K562 (cell line): ENCODE results near the gene NDUFB7. TPM values are rescaled to one million over a fixed set of nuclear protein-coding genes. Genes with fewer than 3 reads are reported as not detected.

Experiments used
- CBFB ChIP-seq: sonication (generic); formaldehyde crosslinking; IDR thresholded peaks from 2 replicates; pipeline ENCODE4 v1.4.0; 2020; ENCODE audit warnings: mild to moderate bottlenecking, missing genetic modification reagents
- ELF4 ChIP-seq: fragments of 450-650 bp; formaldehyde crosslinking; IDR thresholded peaks from 2 replicates; pipeline ENCODE4 v1.4.0; 2022; ENCODE audit warnings: missing genetic modification characterization
- NCOR1 ChIP-seq: fragments of 450-650 bp; IDR thresholded peaks from 2 replicates; pipeline ENCODE4 v1.6.1; 2016; ENCODE audit warnings: mild to moderate bottlenecking, moderate library complexity
- NFXL1 ChIP-seq: fragments of 450-650 bp; formaldehyde crosslinking; IDR thresholded peaks from 2 replicates; pipeline ENCODE4 v1.4.0; 2021; ENCODE audit warnings: mild to moderate bottlenecking
- NONO ChIP-seq, 2 experiments: fragments of 200-400 bp in 1 of 2; fragments of 450-650 bp in 1 of 2; formaldehyde crosslinking in 1 of 2; IDR thresholded peaks; 2 replicates each; pipeline ENCODE4 v1.6.1; 2017; ENCODE audit warnings: low read depth in 2 of 2, mild to moderate bottlenecking in 2 of 2, moderate library complexity in 2 of 2, low read length in 1 of 2
- PKNOX1 ChIP-seq: fragments of 450-650 bp; IDR thresholded peaks from 2 replicates; pipeline ENCODE4 v1.6.1; 2016
- SAFB ChIP-seq: fragments of 200-400 bp; formaldehyde crosslinking; IDR thresholded peaks from 2 replicates; pipeline ENCODE4 v1.6.1; 2017; ENCODE audit warnings: low read depth, low read length, borderline replicate concordance
- ZBTB11 ChIP-seq, 3 experiments: fragments of 200-800 bp in 1 of 3; fragments of 250-450 bp in 1 of 3; fragments of 450-650 bp in 1 of 3; sonication (Bioruptor Pico) in 1 of 3; sonication (Bioruptor generic) in 1 of 3; formaldehyde crosslinking in 1 of 3; IDR thresholded peaks; 2 replicates each; pipeline versions ENCODE4 v1.6.1 to v1.8.0; 2016 to 2022; ENCODE audit warnings: mild to moderate bottlenecking in 2 of 3, missing genetic modification characterization in 2 of 3, missing compliant biosample characterization in 1 of 3, moderate library complexity in 1 of 3
- ZNF583 ChIP-seq: fragments of 250-450 bp; sonication (Bioruptor Pico); IDR thresholded peaks from 2 replicates; pipeline ENCODE4 v1.4.0; 2020
- polyA plus RNA-seq, 8 experiments: library from polyadenylated mRNA; depleted of rRNA in 4 of 8; stranded (reverse) in 5 of 8; unstranded in 3 of 8; fragments of >200 nt; fragmentation: Nextera tagmentation in 2 of 8; fragmentation: Illumina TruSeq in 1 of 8; extraction: Ambion mirVana in 2 of 8; extraction: Trizol in 1 of 8; gene quantifications; 2 replicates each; pipeline versions ENCODE4 v1.2.1 to v1.2.3, GENCODE V29; 2011 to 2014; ENCODE audit warnings: inconsistent platforms in 1 of 8, missing spikeins in 1 of 8
- total RNA-seq, 7 experiments: library from RNA; depleted of rRNA in 6 of 7; stranded (reverse); fragments of >200 nt in 6 of 7; fragmentation: Illumina TruSeq in 2 of 7; extraction: Trizol in 2 of 7; gene quantifications; 2 replicates each; pipeline versions ENCODE4 v1.2.1 to v1.2.3, GENCODE V29; 2011 to 2021; ENCODE audit warnings: low replicate concordance in 1 of 7
- TF ChIP-seq, protein P1 (sequence below), 2 experiments: fragments of 450-650 bp; conservative IDR thresholded peaks; 2 replicates each; pipeline ENCODE4 v1.6.1; 2017; ENCODE audit warnings: mild to moderate bottlenecking in 2 of 2, moderate library complexity in 2 of 2
- TF ChIP-seq, protein P2 (sequence below): IDR thresholded peaks from 2 replicates; pipeline ENCODE4 v1.6.1; 2016; ENCODE audit warnings: missing genetic modification characterization, missing compliant biosample characterization
- TF ChIP-seq, protein P3 (sequence below): sonication (generic); formaldehyde crosslinking; IDR thresholded peaks from 2 replicates; pipeline ENCODE4 v1.8.1; 2023; ENCODE audit warnings: mild to moderate bottlenecking, missing genetic modification reagents
- TF ChIP-seq, protein P4 (sequence below), 2 experiments: fragments of 450-650 bp; IDR thresholded peaks; 2 replicates each; pipeline ENCODE4 v1.6.1; 2016

NDUFB7 gene
- total and polyA plus RNA-seq, 9 of the 15 experiments (the other 6 are each of a cell fraction or from before 2014, with no cell fraction given) = 14.9 to 842 (median 137) TPM

DNA sequence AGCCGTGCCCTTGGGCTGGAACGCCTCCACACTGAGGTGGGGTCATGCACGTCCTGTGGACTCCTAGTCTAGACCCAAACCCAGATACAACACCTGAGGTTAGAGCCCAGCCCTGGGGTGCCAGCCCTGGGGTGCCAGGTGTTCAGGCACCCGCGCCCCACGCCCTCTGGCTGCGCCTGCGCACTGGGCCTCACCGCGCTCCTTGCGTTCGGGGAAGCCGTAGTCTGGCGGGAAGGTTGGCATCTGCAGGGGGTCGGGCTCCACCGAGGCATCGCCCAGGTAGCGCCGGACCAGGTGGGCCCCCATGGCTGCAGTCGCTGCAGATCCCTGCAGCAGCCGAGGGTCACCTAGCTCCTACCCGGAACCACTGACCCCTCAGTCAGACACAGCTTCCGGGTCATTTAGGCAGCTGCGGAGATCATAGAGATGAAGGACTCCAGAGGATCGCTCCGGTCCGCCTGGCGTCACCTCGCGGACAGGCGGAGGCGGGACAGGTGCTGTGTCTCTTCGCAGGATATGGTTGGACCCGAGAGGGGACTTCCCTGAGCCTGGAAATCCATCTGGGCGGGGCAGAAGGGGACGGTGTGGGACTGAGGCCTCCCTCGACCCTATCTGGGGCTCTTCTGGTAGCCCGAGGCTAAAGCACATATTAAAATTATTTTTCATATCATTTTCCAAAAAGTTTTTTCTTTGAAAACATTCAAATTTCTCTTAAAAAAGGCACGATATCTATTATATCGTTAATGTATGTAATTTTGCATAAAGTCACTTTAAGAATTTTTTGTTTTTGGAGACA lies at the start of gene NDUFB7 (continued):
- TF ChIP-seq, protein P1, sequence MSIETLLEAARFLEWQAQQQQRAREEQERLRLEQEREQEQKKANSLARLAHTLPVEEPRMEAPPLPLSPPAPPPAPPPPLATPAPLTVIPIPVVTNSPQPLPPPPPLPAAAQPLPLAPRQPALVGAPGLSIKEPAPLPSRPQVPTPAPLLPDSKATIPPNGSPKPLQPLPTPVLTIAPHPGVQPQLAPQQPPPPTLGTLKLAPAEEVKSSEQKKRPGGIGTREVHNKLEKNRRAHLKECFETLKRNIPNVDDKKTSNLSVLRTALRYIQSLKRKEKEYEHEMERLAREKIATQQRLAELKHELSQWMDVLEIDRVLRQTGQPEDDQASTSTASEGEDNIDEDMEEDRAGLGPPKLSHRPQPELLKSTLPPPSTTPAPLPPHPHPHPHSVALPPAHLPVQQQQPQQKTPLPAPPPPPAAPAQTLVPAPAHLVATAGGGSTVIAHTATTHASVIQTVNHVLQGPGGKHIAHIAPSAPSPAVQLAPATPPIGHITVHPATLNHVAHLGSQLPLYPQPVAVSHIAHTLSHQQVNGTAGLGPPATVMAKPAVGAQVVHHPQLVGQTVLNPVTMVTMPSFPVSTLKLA (conservative IDR thresholded peaks at IDR 0.05) = peak; percentile 75 to 89
- TF ChIP-seq NFXL1 (CRISPR knock-in tag) = no peak
- TF ChIP-seq ELF4 (CRISPR knock-in tag) = peak; percentile 63; the same call in 1 of the 2 replicates
- TF ChIP-seq CBFB (CRISPR knock-in tag) = peak; percentile 72; the same call in 1 of the 2 replicates
- TF ChIP-seq SAFB = no peak
- TF ChIP-seq ZBTB11 (CRISPR knock-in tag; IDR thresholded peaks at IDR 0.05) = peak in 2 of 3 experiments; percentile 57 to 94; a peak in 3 of 6 replicates
- TF ChIP-seq PKNOX1 = peak; percentile 79
- TF ChIP-seq, protein P2, sequence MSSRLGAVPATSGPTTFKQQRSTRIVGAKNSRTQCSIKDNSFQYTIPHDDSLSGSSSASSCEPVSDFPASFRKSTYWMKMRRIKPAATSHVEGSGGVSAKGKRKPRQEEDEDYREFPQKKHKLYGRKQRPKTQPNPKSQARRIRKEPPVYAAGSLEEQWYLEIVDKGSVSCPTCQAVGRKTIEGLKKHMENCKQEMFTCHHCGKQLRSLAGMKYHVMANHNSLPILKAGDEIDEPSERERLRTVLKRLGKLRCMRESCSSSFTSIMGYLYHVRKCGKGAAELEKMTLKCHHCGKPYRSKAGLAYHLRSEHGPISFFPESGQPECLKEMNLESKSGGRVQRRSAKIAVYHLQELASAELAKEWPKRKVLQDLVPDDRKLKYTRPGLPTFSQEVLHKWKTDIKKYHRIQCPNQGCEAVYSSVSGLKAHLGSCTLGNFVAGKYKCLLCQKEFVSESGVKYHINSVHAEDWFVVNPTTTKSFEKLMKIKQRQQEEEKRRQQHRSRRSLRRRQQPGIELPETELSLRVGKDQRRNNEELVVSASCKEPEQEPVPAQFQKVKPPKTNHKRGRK (tag) = no peak
- TF ChIP-seq NONO (IDR thresholded peaks at IDR 0.05; ENCODE audit: low read depth in 2 of 2, low read length in 1 of 2) = peak in 1 of 2 experiments; percentile 49; a peak in 1 of 4 replicates
- TF ChIP-seq ZNF583 (CRISPR knock-in tag) = 0 out of 2 replicates have a peak, but pooled peaks have one; percentile 27
- TF ChIP-seq, protein P3, sequence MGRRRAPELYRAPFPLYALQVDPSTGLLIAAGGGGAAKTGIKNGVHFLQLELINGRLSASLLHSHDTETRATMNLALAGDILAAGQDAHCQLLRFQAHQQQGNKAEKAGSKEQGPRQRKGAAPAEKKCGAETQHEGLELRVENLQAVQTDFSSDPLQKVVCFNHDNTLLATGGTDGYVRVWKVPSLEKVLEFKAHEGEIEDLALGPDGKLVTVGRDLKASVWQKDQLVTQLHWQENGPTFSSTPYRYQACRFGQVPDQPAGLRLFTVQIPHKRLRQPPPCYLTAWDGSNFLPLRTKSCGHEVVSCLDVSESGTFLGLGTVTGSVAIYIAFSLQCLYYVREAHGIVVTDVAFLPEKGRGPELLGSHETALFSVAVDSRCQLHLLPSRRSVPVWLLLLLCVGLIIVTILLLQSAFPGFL (CRISPR knock-in tag) = 0 out of 2 replicates have a peak, but pooled peaks have one; percentile 37
- TF ChIP-seq, protein P4, sequence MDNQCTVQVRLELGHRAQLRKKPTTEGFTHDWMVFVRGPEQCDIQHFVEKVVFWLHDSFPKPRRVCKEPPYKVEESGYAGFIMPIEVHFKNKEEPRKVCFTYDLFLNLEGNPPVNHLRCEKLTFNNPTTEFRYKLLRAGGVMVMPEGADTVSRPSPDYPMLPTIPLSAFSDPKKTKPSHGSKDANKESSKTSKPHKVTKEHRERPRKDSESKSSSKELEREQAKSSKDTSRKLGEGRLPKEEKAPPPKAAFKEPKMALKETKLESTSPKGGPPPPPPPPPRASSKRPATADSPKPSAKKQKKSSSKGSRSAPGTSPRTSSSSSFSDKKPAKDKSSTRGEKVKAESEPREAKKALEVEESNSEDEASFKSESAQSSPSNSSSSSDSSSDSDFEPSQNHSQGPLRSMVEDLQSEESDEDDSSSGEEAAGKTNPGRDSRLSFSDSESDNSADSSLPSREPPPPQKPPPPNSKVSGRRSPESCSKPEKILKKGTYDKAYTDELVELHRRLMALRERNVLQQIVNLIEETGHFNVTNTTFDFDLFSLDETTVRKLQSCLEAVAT (IDR thresholded peaks at IDR 0.05) = peak; percentile 35 to 93; a peak in 2 of 4 replicates
- peak; percentile 54; the same call in 1 of the 2 replicates for TF ChIP-seq NCOR1
